A673 (cell line): Measurements from ENCODE around the gene VWF.

ENCODE experiments used
- CTCF ChIP-seq: fragments of 300-800, 200-600 bp; sonication (generic); conservative IDR thresholded peaks from 2 replicates; pipeline ENCODE4 v1.5.1; 2017; ENCODE audit warnings: low read depth, mild to moderate bottlenecking, antibody characterized with exemption, low read length, moderate library complexity, mixed read lengths
- EZH2 ChIP-seq: fragments of 200-600 bp; sonication (generic); IDR thresholded peaks from 2 replicates; pipeline ENCODE4 v1.6.1; 2017; ENCODE audit warnings: borderline replicate concordance, low read depth, mild to moderate bottlenecking, mixed read lengths, antibody characterized with exemption, low read length; ENCODE audit not compliant: poor library complexity, severe bottlenecking

- TF ChIP-seq CTCF (no peak), EZH2 (no peak)
These were observed 74.9 kb downstream of the VWF start for GRCh38 chr12:6049587-6049986.
